Osteoblast (primary cell): ENCODE results near the gene LRRC4B. TPM values are rescaled to one million over a fixed set of nuclear protein-coding genes. Genes with fewer than 3 reads are reported as not detected.

ENCODE experiments used
- DNase-seq: peaks from one replicate; pipeline ENCODE4 v3.0.0; 2011; ENCODE audit warnings: low spot score, mixed read lengths; ENCODE audit not compliant: insufficient read length; ENCODE audit errors: missing footprints
- H2AFZ ChIP-seq: 2 replicates; pipeline ENCODE4 v1.6.0; 2011; ENCODE audit warnings: mild to moderate bottlenecking, low read length
- H3K27ac ChIP-seq: 2 replicates; pipeline ENCODE4 v1.5.1; 2011; ENCODE audit warnings: mild to moderate bottlenecking, low read depth, low read length, moderate library complexity
- H3K27me3 ChIP-seq: 2 replicates; pipeline ENCODE4 v1.6.0; 2012; ENCODE audit warnings: mild to moderate bottlenecking, control low read depth, inconsistent platforms, low read length, moderate library complexity; ENCODE audit not compliant: insufficient read depth
- H3K36me3 ChIP-seq: 2 replicates; pipeline ENCODE4 v1.5.1; 2011; ENCODE audit warnings: mild to moderate bottlenecking, low read length, control low read depth, moderate library complexity; ENCODE audit not compliant: insufficient read depth
- H3K4me1 ChIP-seq: 2 replicates; pipeline ENCODE4 v1.5.1; 2011; ENCODE audit warnings: mild to moderate bottlenecking, low read length, control low read depth, moderate library complexity; ENCODE audit not compliant: insufficient read depth
- H3K4me2 ChIP-seq: 2 replicates; pipeline ENCODE4 v1.6.0; 2011; ENCODE audit warnings: mild to moderate bottlenecking, low read length; ENCODE audit not compliant: insufficient read depth
- H3K4me3 ChIP-seq: fragments of 200-600 bp; sonication (generic); 3 replicates; pipeline ENCODE4 v1.5.1; 2012; ENCODE audit warnings: mild to moderate bottlenecking, low read length, inconsistent platforms; ENCODE audit not compliant: insufficient read depth
- H3K79me2 ChIP-seq: 2 replicates; pipeline ENCODE4 v1.6.0; 2012; ENCODE audit warnings: mild to moderate bottlenecking, low read length, control low read depth, inconsistent platforms; ENCODE audit not compliant: insufficient read depth
- H3K9me3 ChIP-seq: 2 replicates; pipeline ENCODE4 v1.5.1; 2011; ENCODE audit warnings: low read depth, low read length, control low read depth
- H4K20me1 ChIP-seq: 2 replicates; pipeline ENCODE4 v1.6.0; 2012; ENCODE audit warnings: mild to moderate bottlenecking, low read length, control low read depth; ENCODE audit not compliant: insufficient read depth
- total RNA-seq: library from RNA; depleted of rRNA; stranded (reverse); fragments of >200 nt; gene quantifications from 2 replicates; pipeline ENCODE4 v1.2.3, GENCODE V29; 2012
- TF ChIP-seq, protein P1 (sequence below): IDR thresholded peaks from 2 replicates; pipeline ENCODE4 v1.5.1; 2011; ENCODE audit warnings: mild to moderate bottlenecking, low read depth, low read length, moderate library complexity; ENCODE audit errors: extremely low read depth

The LRRC4B gene
- total RNA-seq, 1 donor, result not detected

GRCh38 chr19:50490991-50491472, 77.2 kb downstream of the LRRC4B start:
- Histone ChIP-seq H3K4me2 (no peak overlapping the region), H2AFZ (no peak overlapping the region), H3K4me3 (no peak overlapping the region), H4K20me1 (peaks cover 9% of the 10 kb centered on the region), H3K9me3 (no peaks in the 10 kb centered on the region), H3K27me3 (peaks cover 26% of the 10 kb centered on the region), H3K36me3 (no peaks in the 10 kb centered on the region), H3K4me1 (no peaks in the 10 kb centered on the region), H3K27ac (no peak overlapping the region), H3K79me2 (no peaks in the 10 kb centered on the region)
- TF ChIP-seq, protein P1, sequence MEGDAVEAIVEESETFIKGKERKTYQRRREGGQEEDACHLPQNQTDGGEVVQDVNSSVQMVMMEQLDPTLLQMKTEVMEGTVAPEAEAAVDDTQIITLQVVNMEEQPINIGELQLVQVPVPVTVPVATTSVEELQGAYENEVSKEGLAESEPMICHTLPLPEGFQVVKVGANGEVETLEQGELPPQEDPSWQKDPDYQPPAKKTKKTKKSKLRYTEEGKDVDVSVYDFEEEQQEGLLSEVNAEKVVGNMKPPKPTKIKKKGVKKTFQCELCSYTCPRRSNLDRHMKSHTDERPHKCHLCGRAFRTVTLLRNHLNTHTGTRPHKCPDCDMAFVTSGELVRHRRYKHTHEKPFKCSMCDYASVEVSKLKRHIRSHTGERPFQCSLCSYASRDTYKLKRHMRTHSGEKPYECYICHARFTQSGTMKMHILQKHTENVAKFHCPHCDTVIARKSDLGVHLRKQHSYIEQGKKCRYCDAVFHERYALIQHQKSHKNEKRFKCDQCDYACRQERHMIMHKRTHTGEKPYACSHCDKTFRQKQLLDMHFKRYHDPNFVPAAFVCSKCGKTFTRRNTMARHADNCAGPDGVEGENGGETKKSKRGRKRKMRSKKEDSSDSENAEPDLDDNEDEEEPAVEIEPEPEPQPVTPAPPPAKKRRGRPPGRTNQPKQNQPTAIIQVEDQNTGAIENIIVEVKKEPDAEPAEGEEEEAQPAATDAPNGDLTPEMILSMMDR, result no peak
- DNase-seq, result no peak

GRCh38 chr19:50490411-50490811, 77.8 kb downstream of the LRRC4B start:
- Histone ChIP-seq H4K20me1 (peaks cover 9% of the 10 kb centered on the region), H3K36me3 (no peaks in the 10 kb centered on the region), H3K79me2 (no peaks in the 10 kb centered on the region), H3K4me3 (no peak overlapping the region), H3K27me3 (peaks cover 26% of the 10 kb centered on the region), H3K4me1 (no peaks in the 10 kb centered on the region), H3K9me3 (no peaks in the 10 kb centered on the region), H3K4me2 (no peak overlapping the region), H3K27ac (no peak overlapping the region), H2AFZ (no peak overlapping the region)
- DNase-seq, result no peak
- TF ChIP-seq, protein P1, result no peak

GRCh38 chr19:50489461-50490011, 78.7 kb downstream of the LRRC4B start:
- Histone ChIP-seq H3K4me3 (no peak overlapping the region), H3K4me2 (no peak overlapping the region), H3K27me3 (peaks cover 26% of the 10 kb centered on the region), H3K27ac (no peak overlapping the region), H3K79me2 (no peaks in the 10 kb centered on the region), H3K9me3 (no peaks in the 10 kb centered on the region), H2AFZ (no peak overlapping the region), H3K4me1 (no peaks in the 10 kb centered on the region), H4K20me1 (peaks cover 9% of the 10 kb centered on the region), H3K36me3 (no peaks in the 10 kb centered on the region)
- DNase-seq, result no peak
- TF ChIP-seq, protein P1, result no peak

- Histone ChIP-seq H3K27ac (no peak overlapping the region), H2AFZ (no peak overlapping the region), H3K4me1 (no peaks in the 10 kb centered on the region), H3K36me3 (no peaks in the 10 kb centered on the region), H3K4me3 (no peak overlapping the region), H4K20me1 (peaks cover 9% of the 10 kb centered on the region), H3K79me2 (no peaks in the 10 kb centered on the region), H3K27me3 (peaks cover 26% of the 10 kb centered on the region), H3K9me3 (no peaks in the 10 kb centered on the region), H3K4me2 (no peak overlapping the region)
- no peak for DNase-seq
- TF ChIP-seq, protein P1, result no peak
Observed at GRCh38 chr19:50488389-50489194, 79.6 kb downstream of the LRRC4B start.
